OCI-LY7 (cell line): ENCODE data around the gene FOXK1. TPM values are rescaled to one million over a fixed set of nuclear protein-coding genes. Genes with fewer than 3 reads are reported as not detected.

ENCODE experiments used
- BruUV-seq: library from RNA; stranded (reverse); fragments of 400-500 nt; replicated peaks from 2 replicates; lab custom pipeline; 2021; lab: Mats Ljungman, UMichigan
- CTCF ChIA-PET: fragments of 300-600 bp; sonication (Branson Sonifier 250); formaldehyde crosslinking; loops from one replicate; lab custom pipeline; 2022; ENCODE audit warnings: antibody characterized with exemption; ENCODE audit not compliant: unreplicated experiment; lab: Charles Lee
- POLR2A ChIA-PET: fragments of 300-600 bp; sonication (Branson Sonifier 250); formaldehyde crosslinking; loops from one replicate; lab custom pipeline; 2022; ENCODE audit warnings: antibody characterized with exemption; lab: Charles Lee
- DNase-seq: peaks from one replicate; pipeline ENCODE4 v3.0.0-alpha.2; 2015; ENCODE audit warnings: low spot score
- H2AFZ ChIP-seq: fragments of 200-600 bp; sonication (generic), shearing (Covaris generic); 2 replicates; pipeline ENCODE4 v1.6.1; 2014; ENCODE audit warnings: mild to moderate bottlenecking, antibody characterized with exemption, low read length, moderate library complexity
- H3K27ac ChIP-seq: fragments of 200-600 bp; sonication (generic); 2 replicates; pipeline ENCODE4 v1.5.1; 2014; ENCODE audit warnings: mixed run types, low read depth, mild to moderate bottlenecking, moderate library complexity, low read length, inconsistent platforms; ENCODE audit not compliant: poor library complexity, severe bottlenecking
- H3K36me3 ChIP-seq: fragments of 200-600 bp; sonication (generic); 2 replicates; pipeline ENCODE4 v1.6.1; 2014; ENCODE audit warnings: mild to moderate bottlenecking, antibody characterized with exemption, low read length, moderate library complexity, mixed read lengths; ENCODE audit not compliant: insufficient read depth
- H3K4me1 ChIP-seq: fragments of 200-600 bp; sonication (generic); 2 replicates; pipeline ENCODE4 v1.5.1; 2014; ENCODE audit warnings: mild to moderate bottlenecking, low read length; ENCODE audit not compliant: insufficient read depth, poor library complexity, severe bottlenecking
- H3K4me2 ChIP-seq: fragments of 200-600 bp; sonication (generic); 2 replicates; pipeline ENCODE4 v1.6.1; 2014; ENCODE audit warnings: mild to moderate bottlenecking, low read length
- H3K4me3 ChIP-seq: fragments of 200-600 bp; sonication (generic); 2 replicates; pipeline ENCODE4 v1.5.1; 2014; ENCODE audit warnings: mild to moderate bottlenecking, low read depth, low read length; ENCODE audit not compliant: poor library complexity, severe bottlenecking
- H3K79me2 ChIP-seq: fragments of 200-600 bp; sonication (generic); 2 replicates; pipeline ENCODE4 v1.6.1; 2016; ENCODE audit warnings: low read depth, mild to moderate bottlenecking, low read length, moderate library complexity, mixed read lengths; ENCODE audit not compliant: insufficient read depth
- H3K9me2 ChIP-seq: fragments of 200-600 bp; sonication (generic); 2 replicates; pipeline ENCODE4 v1.6.1; 2016; ENCODE audit warnings: mild to moderate bottlenecking, low read length, mixed read lengths; ENCODE audit not compliant: insufficient read depth
- H3K9me3 ChIP-seq: fragments of 200-600 bp; sonication (generic); 2 replicates; pipeline ENCODE4 v1.6.1; 2014; ENCODE audit warnings: mild to moderate bottlenecking, mixed run types, low read length, mixed read lengths
- H4K20me1 ChIP-seq: fragments of 200-600 bp; sonication (generic); 2 replicates; pipeline ENCODE4 v1.6.1; 2014; ENCODE audit warnings: mild to moderate bottlenecking, antibody characterized with exemption, low read length, moderate library complexity, mixed read lengths; ENCODE audit not compliant: insufficient read depth
- CTCF ChIP-seq: fragments of 200-600 bp; sonication (generic); conservative IDR thresholded peaks from 2 replicates; pipeline ENCODE4 v1.5.1; 2014; ENCODE audit warnings: mild to moderate bottlenecking, antibody characterized with exemption, low read length, moderate library complexity, mixed read lengths
- EZH2phosphoT487 ChIP-seq: fragments of 200-600 bp; sonication (generic); IDR thresholded peaks from 2 replicates; pipeline ENCODE4 v1.6.1; 2018; ENCODE audit warnings: low read depth, borderline replicate concordance, mild to moderate bottlenecking, mixed run types, antibody characterized with exemption, low read length, moderate library complexity, mixed read lengths
- intact Hi-C: fragments of 100-400 bp; cut with micrococcal nuclease; formaldehyde crosslinking; loops from one replicate; pipeline ENCODE4 v1.10.0; 2022; ENCODE audit not compliant: unreplicated experiment
- total RNA-seq, 2 experiments: library from RNA; depleted of rRNA in 1 of 2; stranded (reverse); fragments of >200 nt in 1 of 2; shearing (Covaris generic) in 1 of 2; gene quantifications; 2 replicates each; pipeline ENCODE4 v1.2.3, GENCODE V29; 2014 to 2022

Gene FOXK1
- total RNA-seq, 2 experiments from 2014 or later = 17.3 to 34.5 TPM

- intact Hi-C loops = no loop called here
- TF ChIP-seq EZH2phosphoT487 (no peak), CTCF (no peak)
- H3K4me3 ChIP-seq = peak overlapping the region; percentile 52
- DNase-seq = peak; percentile 19
- BruUV-seq = no TSS peak
- peaks cover 27% of the 10 kb centered on the region for H3K4me1 ChIP-seq
- peaks cover 61% of the 10 kb centered on the region for H3K36me3 ChIP-seq
- H3K9me3 ChIP-seq = no peaks in the 10 kb centered on the region
- ChIA-PET POLR2A (interaction anchor here (1.2 kb wide), 1 partner anchor 22 kb away, joined by 4 read pairs; no protein-coding TSS in a partner anchor), CTCF (no interaction called here)
- H3K9me2 ChIP-seq = no peaks in the 10 kb centered on the region
- peak overlapping the region; percentile 79 for H3K4me2 ChIP-seq
- no peak overlapping the region; the same call in 1 of the 2 replicates for H2AFZ ChIP-seq
- peaks cover 12% of the 10 kb centered on the region; the same call in 1 of the 2 replicates for H3K79me2 ChIP-seq
- peak overlapping the region; percentile 64 for H3K27ac ChIP-seq
- H4K20me1 ChIP-seq = no peaks in the 10 kb centered on the region
These were observed 64.2 kb downstream of the FOXK1 start for GRCh38 chr7:4745971-4746919.

GRCh38 chr7:4747013-4747412 lies 64.9 kb downstream of the FOXK1 start:
- H3K4me2 ChIP-seq = no peak overlapping the region
- POLR2A ChIA-PET = no interaction called here
- intact Hi-C loops = no loop called here

More at GRCh38 chr7:4747013-4747412, 64.9 kb downstream of the FOXK1 start:
- Histone ChIP-seq H3K27ac (no peak overlapping the region), H3K9me2 (no peaks in the 10 kb centered on the region), H3K36me3 (peaks cover 58% of the 10 kb centered on the region), H4K20me1 (no peaks in the 10 kb centered on the region), H3K79me2 (peaks cover 12% of the 10 kb centered on the region; the same call in 1 of the 2 replicates), H2AFZ (no peak overlapping the region), H3K9me3 (no peaks in the 10 kb centered on the region), H3K4me1 (peaks cover 27% of the 10 kb centered on the region), H3K4me3 (no peak overlapping the region)
- no peak for TF ChIP-seq CTCF
- no peak for TF ChIP-seq EZH2phosphoT487
- no peak for DNase-seq
- CTCF ChIA-PET = no interaction called here
- no TSS peak for BruUV-seq
